GM19043 (cell line): ENCODE data around the gene CDH4.

ENCODE experiments used
- ATAC-seq: cut with Tn5 transposase; IDR thresholded peaks from one replicate; pipeline ENCODE4 v1.9.1; 2021; ENCODE audit warnings: low read depth; ENCODE audit not compliant: unreplicated experiment

Gene CDH4

GRCh38 chr20:61433176-61433575, 181.1 kb downstream of the CDH4 start:
- no peak for ATAC-seq

DNA sequence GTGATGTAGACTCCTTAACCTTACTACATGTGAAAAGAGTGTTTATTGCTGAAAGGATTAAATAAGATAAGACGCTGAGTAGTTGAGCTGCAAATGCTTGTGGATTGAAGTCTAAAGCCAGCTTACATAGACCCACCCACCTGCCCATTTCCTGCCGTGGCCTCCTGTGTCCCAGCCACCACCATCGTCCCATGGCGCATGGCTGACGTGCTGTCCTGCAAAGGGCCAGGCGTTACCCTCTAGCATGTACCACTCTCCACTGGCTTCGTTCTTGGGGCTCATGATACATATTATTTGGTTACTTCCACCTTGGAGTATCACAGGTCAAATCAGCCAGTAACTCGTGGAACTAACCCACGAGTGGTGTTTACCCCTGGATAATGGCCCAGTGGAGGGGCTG, 181.8 kb downstream of the CDH4 start:
- ATAC-seq, result no peak

- no peak for ATAC-seq
Observed at GRCh38 chr20:61434341-61434781, 182.3 kb downstream of the CDH4 start.

DNA sequence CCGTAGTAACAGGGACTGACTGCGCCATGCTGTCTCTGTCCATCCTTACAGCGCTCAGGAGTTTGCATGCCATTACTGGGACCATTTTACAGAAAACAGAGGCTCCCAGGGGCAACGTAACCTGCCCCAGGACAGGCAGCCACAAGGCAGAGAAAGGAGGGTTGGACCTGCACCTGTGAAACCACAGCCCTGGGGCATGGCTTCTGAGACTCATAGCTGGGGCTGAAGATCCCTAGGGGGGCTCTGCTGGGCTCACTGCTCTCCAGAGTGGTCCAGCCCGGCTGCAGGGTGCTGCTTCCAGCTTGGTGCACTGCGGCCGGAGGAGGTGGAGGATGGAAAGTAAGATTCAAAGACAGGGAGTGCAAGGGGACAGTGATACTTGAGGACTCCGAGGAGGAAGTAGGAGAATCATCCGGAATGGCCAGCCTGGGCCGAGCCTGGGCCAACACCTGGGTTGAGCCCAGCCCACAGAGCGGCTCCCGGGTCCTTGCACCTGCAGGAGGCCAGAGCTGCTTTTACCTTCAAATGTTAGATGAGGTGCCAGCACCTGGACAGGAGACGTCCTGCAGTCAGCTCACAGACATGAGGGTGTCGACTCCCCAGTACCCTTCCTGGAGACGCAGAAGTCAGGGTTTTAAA, 183.2 kb downstream of the CDH4 start:
- no peak for ATAC-seq

- ATAC-seq, result no peak
Observed at GRCh38 chr20:61435823-61436220, 183.8 kb downstream of the CDH4 start.

GRCh38 chr20:61436283-61436666, 184.2 kb downstream of the CDH4 start:
- ATAC-seq, result no peak

DNA sequence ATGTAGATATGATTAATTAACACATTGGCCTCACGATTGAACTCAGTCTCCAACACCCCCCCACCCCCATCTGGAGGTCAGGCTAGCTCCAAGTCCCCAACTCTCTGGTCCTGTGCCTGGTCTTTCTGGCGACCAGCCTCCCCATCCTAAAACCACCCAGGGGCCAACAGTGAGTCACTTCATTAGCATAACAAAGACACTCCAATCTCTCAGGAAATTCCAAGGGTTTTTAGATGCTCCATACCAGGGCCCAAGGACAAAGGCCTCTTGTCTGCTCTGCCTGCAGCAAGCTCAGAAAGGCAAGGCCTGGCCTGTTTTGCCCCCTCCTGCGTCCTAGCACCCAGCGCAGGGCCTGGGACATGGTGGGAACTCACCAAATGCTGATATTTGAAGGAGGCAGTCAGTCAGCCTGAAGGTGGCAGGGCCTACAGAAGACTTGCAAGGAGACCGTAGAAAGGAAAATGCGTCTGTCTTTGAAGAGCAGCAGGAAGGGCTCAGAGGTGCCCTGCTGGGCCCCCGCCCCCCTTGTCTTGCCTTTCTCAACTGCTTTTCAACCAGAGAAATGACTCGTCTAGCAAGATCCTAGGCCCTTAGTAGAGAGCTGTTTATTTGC, 184.7 kb downstream of the CDH4 start:
- ATAC-seq, result no peak

GRCh38 chr20:61437280-61438206, 185.5 kb downstream of the CDH4 start:
- ATAC-seq, result no peak

GRCh38 chr20:61438285-61438684, 186.2 kb downstream of the CDH4 start:
- no peak for ATAC-seq

DNA sequence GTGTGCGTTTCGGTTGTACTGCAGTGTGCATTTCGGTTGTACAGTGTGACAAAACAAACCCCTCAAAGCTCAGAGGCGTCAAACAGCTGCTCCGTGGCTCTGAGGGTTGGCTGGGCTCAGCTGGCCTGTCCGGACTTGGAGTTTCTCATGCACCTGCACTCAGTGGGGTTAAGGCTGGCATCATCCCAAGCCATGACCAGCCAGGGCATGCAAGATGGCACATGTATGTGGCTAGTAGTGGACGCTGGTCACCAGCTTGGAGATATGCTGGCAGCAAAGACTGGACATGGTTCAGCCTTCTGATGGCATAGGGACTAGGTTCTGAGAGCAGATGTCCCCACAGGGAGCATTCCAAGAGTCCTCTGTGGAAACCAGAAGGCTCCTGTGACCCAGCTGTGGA, 187.2 kb downstream of the CDH4 start:
- ATAC-seq, result no peak

DNA sequence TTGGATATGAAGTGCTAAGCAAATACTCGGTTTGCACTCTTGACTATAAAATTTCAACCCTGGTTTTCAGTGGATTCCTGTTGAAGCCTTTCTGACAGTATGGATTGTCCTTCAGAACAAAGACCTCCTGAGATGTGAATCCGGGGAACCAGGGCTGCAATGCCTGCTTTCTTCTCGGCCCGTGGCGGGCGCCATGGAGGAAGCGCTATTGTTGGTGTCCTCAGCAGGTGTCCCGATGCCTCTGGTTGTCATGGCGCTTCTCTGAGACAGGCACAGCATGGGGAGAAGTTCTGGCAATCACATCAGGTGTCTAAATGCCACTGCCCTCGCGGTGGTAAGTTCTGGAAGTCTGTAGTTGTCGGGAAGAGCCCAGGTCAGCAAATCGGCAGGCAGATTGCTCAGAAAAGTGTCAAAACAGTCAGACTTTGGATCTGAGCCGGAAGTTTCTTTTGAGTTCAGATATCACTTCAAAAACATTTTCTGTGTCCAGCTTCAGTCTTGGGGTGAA, 188.5 kb downstream of the CDH4 start:
- no peak for ATAC-seq

DNA sequence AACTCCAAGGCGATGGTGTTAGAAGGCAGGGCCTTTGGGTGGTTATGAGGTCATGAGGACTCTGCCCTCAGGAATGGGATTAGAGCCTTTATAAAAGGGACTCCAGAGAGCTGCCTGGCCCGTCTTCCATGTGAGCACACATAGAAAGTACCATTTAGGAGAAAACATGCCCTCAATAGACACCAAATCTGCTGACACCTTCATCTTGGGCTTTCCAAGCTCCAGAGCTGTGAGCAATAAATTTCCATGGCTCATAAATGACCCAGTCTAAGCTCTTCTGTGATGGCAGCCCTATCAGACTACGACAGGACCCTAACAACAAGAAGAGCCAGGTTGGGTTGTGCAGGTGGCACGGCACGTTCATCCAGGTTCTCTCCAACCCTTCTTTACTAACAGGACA, 189.5 kb downstream of the CDH4 start:
- no peak for ATAC-seq

GRCh38 chr20:61442075-61442670, 190.1 kb downstream of the CDH4 start:
- no peak for ATAC-seq

DNA sequence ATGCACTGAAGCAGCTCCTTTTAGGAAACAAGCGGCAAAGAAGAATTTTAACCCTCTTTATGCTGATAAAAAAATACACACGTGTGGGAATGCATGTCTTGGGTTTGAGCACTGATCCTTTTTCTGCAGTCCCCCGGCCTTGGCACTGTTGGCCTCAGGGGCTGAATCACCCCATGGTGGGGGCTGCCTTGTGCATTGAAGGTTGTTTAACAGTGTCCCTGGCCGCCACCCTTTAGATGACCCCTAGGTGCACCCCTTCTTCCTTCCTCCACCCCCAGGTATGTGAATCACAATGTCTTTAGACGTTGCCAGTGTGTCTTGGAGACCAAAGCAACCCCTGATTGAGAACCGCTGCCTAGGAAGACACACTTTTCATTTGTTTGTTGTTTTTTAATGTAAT, 190.7 kb downstream of the CDH4 start:
- ATAC-seq, result no peak

DNA sequence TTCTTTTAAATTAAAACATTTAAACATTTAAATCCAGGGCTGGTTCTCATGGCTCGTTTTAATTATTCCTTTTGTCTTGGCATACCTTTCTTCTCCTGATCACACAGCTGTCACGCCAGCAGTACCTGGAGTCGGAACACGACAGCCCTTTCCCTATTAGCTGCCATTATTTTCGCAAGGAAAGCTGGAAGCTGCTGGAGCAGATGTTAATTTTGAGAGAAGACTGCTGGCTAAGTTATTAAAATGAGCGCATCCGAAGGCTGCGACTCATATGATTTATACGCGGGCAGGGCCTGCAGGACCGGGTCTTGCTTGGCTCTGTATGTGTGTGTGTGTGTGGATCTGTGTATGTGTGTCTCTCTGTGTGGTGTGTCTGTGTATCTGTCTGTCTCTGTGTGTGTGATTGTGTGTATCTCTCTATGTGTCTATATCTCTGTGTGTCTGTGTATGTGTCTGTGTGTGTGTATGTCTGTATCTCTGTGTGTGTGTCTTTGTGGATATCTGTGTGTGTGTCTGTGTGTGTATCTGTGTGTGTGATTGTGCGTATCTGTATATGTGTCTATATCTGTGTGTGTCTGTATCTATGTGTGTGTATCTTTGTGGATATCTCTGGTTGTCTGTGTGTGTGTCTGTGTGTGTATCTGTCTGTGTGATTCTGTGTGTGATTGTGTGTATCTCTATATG, 191.5 kb downstream of the CDH4 start:
- no peak for ATAC-seq

GRCh38 chr20:61444637-61445036, 192.6 kb downstream of the CDH4 start:
- no peak for ATAC-seq

DNA sequence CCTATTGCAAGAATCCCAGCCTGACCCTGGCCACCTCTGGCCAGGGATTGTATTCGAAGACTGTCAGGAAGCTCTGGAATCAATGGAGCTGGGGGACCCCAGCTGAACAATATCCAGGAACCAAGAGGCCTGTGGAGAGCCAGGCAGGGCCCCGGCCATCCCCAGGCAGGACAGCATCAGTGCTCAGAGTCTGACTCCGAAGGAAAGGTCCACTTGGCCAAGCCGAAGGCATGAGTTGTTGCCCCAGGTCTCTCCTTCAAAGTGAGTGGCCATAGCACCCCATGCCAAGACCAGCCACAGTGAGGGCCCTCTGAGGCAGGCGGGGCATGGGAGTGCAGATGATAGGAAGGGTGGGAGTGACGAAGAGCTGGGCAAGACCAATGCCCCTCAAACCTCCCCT, 193.1 kb downstream of the CDH4 start:
- ATAC-seq, result no peak

- no peak for ATAC-seq
Observed at GRCh38 chr20:61445741-61446140, 193.7 kb downstream of the CDH4 start.

- no peak for ATAC-seq
Observed at GRCh38 chr20:61447952-61448351, 195.9 kb downstream of the CDH4 start.

GRCh38 chr20:61448386-61448785, 196.3 kb downstream of the CDH4 start:
- ATAC-seq, result no peak
